HepG2 (cell line): ENCODE data around the gene SLC16A3. TPM values are rescaled to one million over a fixed set of nuclear protein-coding genes. Genes with fewer than 3 reads are reported as not detected.

Experiments used
- CHD2 ChIP-seq: IDR thresholded peaks from 2 replicates; pipeline ENCODE4 v1.6.1; 2011; ENCODE audit warnings: low read depth, low read length, improper control_type of control experiment
- EHMT2 ChIP-seq: fragments of 200-600 bp; sonication (generic); IDR thresholded peaks from 2 replicates; pipeline ENCODE4 v1.7.0; 2017; ENCODE audit warnings: antibody characterized with exemption, low read depth, low read length, borderline replicate concordance
- GLI4 ChIP-seq: sonication (generic); formaldehyde crosslinking; IDR thresholded peaks from 2 replicates; pipeline ENCODE4 v1.5.1; 2020; ENCODE audit warnings: missing genetic modification reagents, mild to moderate bottlenecking, moderate library complexity, borderline replicate concordance
- HNRNPL ChIP-seq: fragments of 200-400 bp; formaldehyde crosslinking; IDR thresholded peaks from 2 replicates; pipeline ENCODE4 v1.6.1; 2017; ENCODE audit warnings: mild to moderate bottlenecking, low read depth, low read length
- JUNB ChIP-seq: sonication (generic); formaldehyde crosslinking; IDR thresholded peaks from 2 replicates; pipeline ENCODE4 v1.8.0; 2022; ENCODE audit warnings: missing genetic modification reagents, mild to moderate bottlenecking, borderline replicate concordance
- JUND ChIP-seq: sonication (generic); formaldehyde crosslinking; IDR thresholded peaks from 2 replicates; pipeline ENCODE4 v1.8.0; 2022; ENCODE audit warnings: mild to moderate bottlenecking, missing genetic modification reagents
- RAD51 ChIP-seq: fragments of 450-650 bp; IDR thresholded peaks from 2 replicates; pipeline ENCODE4 v1.6.1; 2016; ENCODE audit warnings: borderline replicate concordance
- SKI ChIP-seq: fragments of 450-650 bp; IDR thresholded peaks from one replicate; pipeline ENCODE4 v1.6.1; 2018; ENCODE audit warnings: mild to moderate bottlenecking; ENCODE audit not compliant: partially characterized antibody
- TBX3 ChIP-seq: fragments of 450-650 bp; IDR thresholded peaks from 2 replicates; pipeline ENCODE4 v1.6.1; 2017; ENCODE audit warnings: antibody characterized with exemption, mild to moderate bottlenecking, inconsistent platforms, borderline replicate concordance
- ZBTB7A ChIP-seq: sonication (generic); formaldehyde crosslinking; IDR thresholded peaks from 2 replicates; pipeline ENCODE4 v1.8.0; 2022; ENCODE audit warnings: mild to moderate bottlenecking, missing genetic modification reagents
- ZFP36L1 ChIP-seq: sonication (generic); formaldehyde crosslinking; IDR thresholded peaks from 2 replicates; pipeline ENCODE4 v1.8.0; 2022; ENCODE audit warnings: mild to moderate bottlenecking, missing genetic modification reagents, moderate library complexity
- ZKSCAN5 ChIP-seq: sonication (generic); formaldehyde crosslinking; IDR thresholded peaks from 2 replicates; pipeline ENCODE4 v1.5.1; 2020; ENCODE audit warnings: mild to moderate bottlenecking, missing genetic modification reagents
- ZNF549 ChIP-seq: sonication (generic); formaldehyde crosslinking; IDR thresholded peaks from 2 replicates; pipeline ENCODE4 v1.5.0; 2020; ENCODE audit warnings: missing genetic modification reagents
- ZNF562 ChIP-seq: sonication (generic); formaldehyde crosslinking; IDR thresholded peaks from 2 replicates; pipeline ENCODE4 v1.8.0; 2022; ENCODE audit warnings: missing genetic modification reagents, borderline replicate concordance
- ZNF737 ChIP-seq: sonication (generic); formaldehyde crosslinking; IDR thresholded peaks from 2 replicates; pipeline ENCODE4 v1.5.0; 2020; ENCODE audit warnings: missing genetic modification reagents, mild to moderate bottlenecking, borderline replicate concordance
- polyA plus RNA-seq, 8 experiments: library from polyadenylated mRNA; depleted of rRNA in 3 of 8; stranded (reverse) in 7 of 8; unstranded in 1 of 8; fragments of >200 nt; fragmentation: Illumina TruSeq in 4 of 8; extraction: Trizol in 4 of 8; gene quantifications; 2 replicates each; pipeline versions ENCODE4 v1.2.1 to v1.2.3, GENCODE V29; 2011 to 2016; ENCODE audit warnings: low read depth in 4 of 8, missing spikeins in 1 of 8, mixed read lengths in 1 of 8; ENCODE audit not compliant: insufficient read depth in 1 of 8
- total RNA-seq, 5 experiments: library from RNA; depleted of rRNA; stranded (reverse); fragments of >200 nt; fragmentation: Illumina TruSeq; extraction: Trizol; gene quantifications; 2 replicates each; pipeline ENCODE4 v1.2.3, GENCODE V29; 2016; ENCODE audit warnings: low read depth in 1 of 5
- TF ChIP-seq, protein P1 (sequence below): sonication (generic); formaldehyde crosslinking; IDR thresholded peaks from 2 replicates; pipeline ENCODE4 v1.9.0; 2021; ENCODE audit warnings: missing genetic modification reagents, borderline replicate concordance
- TF ChIP-seq, protein P2 (sequence below): sonication (generic); formaldehyde crosslinking; IDR thresholded peaks from 2 replicates; pipeline ENCODE4 v1.4.0; 2020; ENCODE audit warnings: missing genetic modification reagents, low read depth, mild to moderate bottlenecking, borderline replicate concordance
- TF ChIP-seq, protein P3 (sequence below): sonication (generic); formaldehyde crosslinking; IDR thresholded peaks from 2 replicates; pipeline ENCODE4 v1.4.0; 2020; ENCODE audit warnings: missing genetic modification reagents, mild to moderate bottlenecking, borderline replicate concordance
- TF ChIP-seq, protein P4 (sequence below): sonication (generic); formaldehyde crosslinking; IDR thresholded peaks from 2 replicates; pipeline ENCODE4 v1.4.0; 2020; ENCODE audit warnings: missing genetic modification reagents
- TF ChIP-seq, protein P5 (sequence below): sonication (generic); formaldehyde crosslinking; IDR thresholded peaks from 2 replicates; pipeline ENCODE4 v1.4.0; 2020; ENCODE audit warnings: low read depth, mild to moderate bottlenecking, missing genetic modification reagents
- TF ChIP-seq, protein P6 (sequence below): sonication (generic); formaldehyde crosslinking; IDR thresholded peaks from 2 replicates; pipeline ENCODE4 v1.4.0; 2020; ENCODE audit warnings: missing genetic modification reagents, mild to moderate bottlenecking, borderline replicate concordance

Gene SLC16A3
- total and polyA plus RNA-seq, 2 of the 13 experiments (the other 11 are each of a cell fraction or from before 2014, with no cell fraction given) = 242 to 349 TPM

DNA sequence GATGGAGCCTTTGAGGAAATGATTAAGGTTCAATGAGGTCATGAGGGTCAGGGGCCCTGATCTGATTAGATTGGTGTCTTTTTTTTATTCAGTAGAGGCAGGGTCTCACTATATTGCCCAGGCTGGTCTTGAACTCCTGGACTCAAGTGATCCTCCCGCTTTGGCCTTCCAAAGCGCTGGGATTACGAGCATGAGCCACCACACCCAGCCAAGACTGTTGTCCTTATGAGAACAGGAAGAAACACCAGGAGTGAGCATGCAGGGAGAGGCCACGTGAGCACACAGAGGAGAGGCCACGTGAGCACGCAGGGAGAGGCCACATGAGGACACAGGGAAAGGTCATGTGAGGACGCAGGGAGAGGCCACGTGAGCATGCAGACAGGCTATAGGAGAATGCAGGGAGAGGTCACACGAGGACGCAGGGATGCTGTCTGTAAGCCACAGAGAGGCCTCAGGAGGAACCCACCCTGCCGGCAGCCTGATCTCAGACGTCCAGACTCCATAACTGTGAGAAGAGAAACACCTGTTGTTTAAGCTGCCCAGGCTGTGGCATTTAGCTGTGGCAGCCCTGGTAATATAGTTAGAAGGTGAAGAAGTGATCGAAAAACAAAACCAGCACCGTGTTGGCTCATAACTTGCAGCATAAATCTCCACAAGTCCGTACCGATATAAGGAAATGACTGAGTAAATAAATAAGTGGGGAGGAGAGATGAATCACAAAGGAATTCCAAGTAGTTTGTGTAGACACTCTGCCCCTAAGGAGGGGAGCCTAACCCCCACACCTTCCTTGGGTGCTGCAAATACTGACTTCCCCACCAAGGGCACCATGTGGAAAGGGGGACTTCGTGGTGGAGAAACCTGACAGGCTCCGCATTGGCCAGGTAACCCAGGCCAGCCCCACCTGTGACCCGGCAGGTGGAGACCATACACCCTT lies 59.3 kb downstream of the SLC16A3 start (continued):
- TF ChIP-seq, protein P1, sequence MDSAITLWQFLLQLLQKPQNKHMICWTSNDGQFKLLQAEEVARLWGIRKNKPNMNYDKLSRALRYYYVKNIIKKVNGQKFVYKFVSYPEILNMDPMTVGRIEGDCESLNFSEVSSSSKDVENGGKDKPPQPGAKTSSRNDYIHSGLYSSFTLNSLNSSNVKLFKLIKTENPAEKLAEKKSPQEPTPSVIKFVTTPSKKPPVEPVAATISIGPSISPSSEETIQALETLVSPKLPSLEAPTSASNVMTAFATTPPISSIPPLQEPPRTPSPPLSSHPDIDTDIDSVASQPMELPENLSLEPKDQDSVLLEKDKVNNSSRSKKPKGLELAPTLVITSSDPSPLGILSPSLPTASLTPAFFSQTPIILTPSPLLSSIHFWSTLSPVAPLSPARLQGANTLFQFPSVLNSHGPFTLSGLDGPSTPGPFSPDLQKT (CRISPR knock-in tag) = no peak
- TF ChIP-seq ZBTB7A (CRISPR knock-in tag) = peak; percentile 94
- TF ChIP-seq ZNF562 = no peak
- TF ChIP-seq, protein P2, sequence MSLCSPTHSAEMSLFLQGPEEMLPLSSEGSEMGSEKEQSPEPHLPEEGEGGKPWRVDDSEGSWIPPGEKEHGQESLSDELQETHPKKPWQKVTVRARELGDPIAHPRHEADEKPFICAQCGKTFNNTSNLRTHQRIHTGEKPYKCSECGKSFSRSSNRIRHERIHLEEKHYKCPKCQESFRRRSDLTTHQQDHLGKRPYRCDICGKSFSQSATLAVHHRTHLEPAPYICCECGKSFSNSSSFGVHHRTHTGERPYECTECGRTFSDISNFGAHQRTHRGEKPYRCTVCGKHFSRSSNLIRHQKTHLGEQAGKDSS (CRISPR knock-in tag) = peak; percentile 98
- TF ChIP-seq EHMT2 = no peak
- TF ChIP-seq TBX3 = peak; percentile 73; the same call in 1 of the 2 replicates
- peak; percentile 64; the same call in 1 of the 2 replicates for TF ChIP-seq JUNB (CRISPR knock-in tag)
- TF ChIP-seq GLI4 (CRISPR knock-in tag) = no peak
- TF ChIP-seq SKI = peak; percentile 98
- peak; percentile 61; the same call in 1 of the 2 replicates for TF ChIP-seq CHD2
- TF ChIP-seq, protein P3, sequence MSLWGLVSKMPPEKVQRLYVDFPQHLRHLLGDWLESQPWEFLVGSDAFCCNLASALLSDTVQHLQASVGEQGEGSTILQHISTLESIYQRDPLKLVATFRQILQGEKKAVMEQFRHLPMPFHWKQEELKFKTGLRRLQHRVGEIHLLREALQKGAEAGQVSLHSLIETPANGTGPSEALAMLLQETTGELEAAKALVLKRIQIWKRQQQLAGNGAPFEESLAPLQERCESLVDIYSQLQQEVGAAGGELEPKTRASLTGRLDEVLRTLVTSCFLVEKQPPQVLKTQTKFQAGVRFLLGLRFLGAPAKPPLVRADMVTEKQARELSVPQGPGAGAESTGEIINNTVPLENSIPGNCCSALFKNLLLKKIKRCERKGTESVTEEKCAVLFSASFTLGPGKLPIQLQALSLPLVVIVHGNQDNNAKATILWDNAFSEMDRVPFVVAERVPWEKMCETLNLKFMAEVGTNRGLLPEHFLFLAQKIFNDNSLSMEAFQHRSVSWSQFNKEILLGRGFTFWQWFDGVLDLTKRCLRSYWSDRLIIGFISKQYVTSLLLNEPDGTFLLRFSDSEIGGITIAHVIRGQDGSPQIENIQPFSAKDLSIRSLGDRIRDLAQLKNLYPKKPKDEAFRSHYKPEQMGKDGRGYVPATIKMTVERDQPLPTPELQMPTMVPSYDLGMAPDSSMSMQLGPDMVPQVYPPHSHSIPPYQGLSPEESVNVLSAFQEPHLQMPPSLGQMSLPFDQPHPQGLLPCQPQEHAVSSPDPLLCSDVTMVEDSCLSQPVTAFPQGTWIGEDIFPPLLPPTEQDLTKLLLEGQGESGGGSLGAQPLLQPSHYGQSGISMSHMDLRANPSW (CRISPR knock-in tag) = peak; percentile 99
- TF ChIP-seq RAD51 = peak; percentile 99
- TF ChIP-seq JUND = peak; percentile 81
- TF ChIP-seq ZKSCAN5 (CRISPR knock-in tag) = no peak
- TF ChIP-seq, protein P4, sequence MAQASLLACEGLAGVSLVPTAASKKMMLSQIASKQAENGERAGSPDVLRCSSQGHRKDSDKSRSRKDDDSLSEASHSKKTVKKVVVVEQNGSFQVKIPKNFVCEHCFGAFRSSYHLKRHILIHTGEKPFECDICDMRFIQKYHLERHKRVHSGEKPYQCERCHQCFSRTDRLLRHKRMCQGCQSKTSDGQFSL (CRISPR knock-in tag) = no peak
- TF ChIP-seq ZNF737 = no peak
- TF ChIP-seq ZFP36L1 (CRISPR knock-in tag) = peak; percentile 78; the same call in 1 of the 2 replicates
- TF ChIP-seq, protein P5, sequence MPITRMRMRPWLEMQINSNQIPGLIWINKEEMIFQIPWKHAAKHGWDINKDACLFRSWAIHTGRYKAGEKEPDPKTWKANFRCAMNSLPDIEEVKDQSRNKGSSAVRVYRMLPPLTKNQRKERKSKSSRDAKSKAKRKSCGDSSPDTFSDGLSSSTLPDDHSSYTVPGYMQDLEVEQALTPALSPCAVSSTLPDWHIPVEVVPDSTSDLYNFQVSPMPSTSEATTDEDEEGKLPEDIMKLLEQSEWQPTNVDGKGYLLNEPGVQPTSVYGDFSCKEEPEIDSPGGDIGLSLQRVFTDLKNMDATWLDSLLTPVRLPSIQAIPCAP = no peak
- TF ChIP-seq, protein P6, sequence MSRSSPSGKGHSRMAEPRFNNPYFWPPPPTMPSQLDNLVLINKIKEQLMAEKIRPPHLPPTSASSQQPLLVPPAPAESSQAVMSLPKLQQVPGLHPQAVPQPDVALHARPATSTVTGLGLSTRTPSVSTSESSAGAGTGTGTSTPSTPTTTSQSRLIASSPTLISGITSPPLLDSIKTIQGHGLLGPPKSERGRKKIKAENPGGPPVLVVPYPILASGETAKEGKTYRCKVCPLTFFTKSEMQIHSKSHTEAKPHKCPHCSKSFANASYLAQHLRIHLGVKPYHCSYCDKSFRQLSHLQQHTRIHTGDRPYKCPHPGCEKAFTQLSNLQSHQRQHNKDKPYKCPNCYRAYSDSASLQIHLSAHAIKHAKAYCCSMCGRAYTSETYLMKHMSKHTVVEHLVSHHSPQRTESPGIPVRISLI (CRISPR knock-in tag) = peak; percentile 68; the same call in 1 of the 2 replicates
- TF ChIP-seq ZNF549 = no peak
- no peak for TF ChIP-seq HNRNPL
